ENCODE measurements around the gene CASZ1.

CASZ1 gene

GRCh38 chr1:10685196-10685807 lies 111.1 kb downstream of the CASZ1 start:
- no peak for DNase-seq (ENCODE audit: low read depth)

- no peak for DNase-seq (ENCODE audit: low read depth)
These were observed 112.2 kb downstream of the CASZ1 start for GRCh38 chr1:10684221-10684620.

- no peak for DNase-seq (ENCODE audit: low read depth)
These were observed 113.8 kb downstream of the CASZ1 start for GRCh38 chr1:10682449-10683309.

GRCh38 chr1:10682108-10682445 lies 114.4 kb downstream of the CASZ1 start:
- DNase-seq (ENCODE audit: low read depth) = no peak

- DNase-seq (ENCODE audit: low read depth) = no peak
These were observed 114.9 kb downstream of the CASZ1 start for GRCh38 chr1:10681296-10682107.

GRCh38 chr1:10680487-10680886 lies 116.0 kb downstream of the CASZ1 start:
- no peak for DNase-seq (ENCODE audit: low read depth)

- no peak for DNase-seq (ENCODE audit: low read depth)
These were observed 116.8 kb downstream of the CASZ1 start for GRCh38 chr1:10679496-10680220.

- no peak for DNase-seq (ENCODE audit: low read depth)
These were observed 117.6 kb downstream of the CASZ1 start for GRCh38 chr1:10678852-10679251.

GRCh38 chr1:10678402-10678801 lies 118.0 kb downstream of the CASZ1 start:
- no peak for DNase-seq (ENCODE audit: low read depth)

GRCh38 chr1:10677491-10678391 lies 118.7 kb downstream of the CASZ1 start:
- no peak for DNase-seq (ENCODE audit: low read depth)

- no peak for DNase-seq (ENCODE audit: low read depth)
These were observed 119.5 kb downstream of the CASZ1 start for GRCh38 chr1:10676963-10677362.

GRCh38 chr1:10675813-10676212 lies 120.6 kb downstream of the CASZ1 start:
- DNase-seq (ENCODE audit: low read depth) = no peak

GRCh38 chr1:10674700-10675609 lies 121.5 kb downstream of the CASZ1 start:
- DNase-seq (ENCODE audit: low read depth) = no peak

- no peak for DNase-seq (ENCODE audit: low read depth)
These were observed 122.2 kb downstream of the CASZ1 start for GRCh38 chr1:10674222-10674621.

GRCh38 chr1:10673109-10673711 lies 123.2 kb downstream of the CASZ1 start:
- DNase-seq (ENCODE audit: low read depth) = no peak

GRCh38 chr1:10672343-10673050 lies 123.9 kb downstream of the CASZ1 start:
- no peak for DNase-seq (ENCODE audit: low read depth)

- DNase-seq (ENCODE audit: low read depth) = no peak
These were observed 124.7 kb downstream of the CASZ1 start for GRCh38 chr1:10671622-10672342.

- no peak for DNase-seq (ENCODE audit: low read depth)
These were observed 125.4 kb downstream of the CASZ1 start for GRCh38 chr1:10671090-10671489.
